B cell (primary cell): ENCODE data around the gene KRT77. TPM values are rescaled to one million over a fixed set of nuclear protein-coding genes. Genes with fewer than 3 reads are reported as not detected.

Source experiments
- ATAC-seq: fragments of 200-7000 bp; cut with Tn5 transposase; one replicate; pipeline ENCODE4 v1.10.0; 2021; ENCODE audit warnings: low read depth, mild to moderate bottlenecking, moderate number of reproducible peaks, moderate library complexity
- CTCF ChIA-PET: fragments of 350-600 bp; sonication (Branson Sonifier 250); formaldehyde crosslinking; loops from one replicate; lab custom pipeline; 2021; ENCODE audit warnings: antibody characterized with exemption, inconsistent platforms; lab: Charles Lee
- POLR2A ChIA-PET: fragments of 350-600 bp; sonication (Branson Sonifier 250); formaldehyde crosslinking; loops from one replicate; lab custom pipeline; 2021; ENCODE audit warnings: antibody characterized with exemption; lab: Charles Lee
- DNase-seq: peaks from one replicate; pipeline ENCODE4 v3.0.0; 2013
- H2AFZ ChIP-seq: 2 replicates; pipeline ENCODE4 v1.6.1; 2012; ENCODE audit warnings: mild to moderate bottlenecking, low read depth, low read length; ENCODE audit not compliant: insufficient read depth, poor library complexity, severe bottlenecking
- H3K27ac ChIP-seq, 2 donors: 1 replicate in 1 of 2; 2 replicates in 1 of 2; pipeline ENCODE4 v1.5.1; 2012 to 2013; ENCODE audit warnings: low read length in 2 of 2, mild to moderate bottlenecking in 2 of 2, moderate library complexity in 1 of 2
- H3K27me3 ChIP-seq, 4 experiments: fragments of 200-600 bp in 1 of 4; sonication (generic) in 1 of 4; replicated peaks in 1 of 4; 1 replicate in 2 of 4; 2 replicates in 2 of 4; pipeline versions ENCODE4 v1.6.1 to v1.7.0; 2013 to 2016; ENCODE audit warnings: low read length in 3 of 4, mild to moderate bottlenecking in 2 of 4, mixed read lengths in 1 of 4, moderate library complexity in 1 of 4; ENCODE audit not compliant: insufficient read depth in 4 of 4, control insufficient read depth in 3 of 4; ENCODE audit errors: control extremely low read depth in 1 of 4
- H3K36me3 ChIP-seq, 2 experiments: replicated peaks in 1 of 2; 1 replicate in 1 of 2; 2 replicates in 1 of 2; pipeline versions ENCODE4 v1.6.1 to v1.7.1; 2013; ENCODE audit warnings: low read length in 1 of 2; ENCODE audit not compliant: insufficient read depth in 2 of 2, control insufficient read depth in 1 of 2; ENCODE audit errors: control extremely low read depth in 1 of 2, extremely low read depth in 1 of 2
- H3K4me1 ChIP-seq, 2 donors: fragments of 200-600 bp in 1 of 2; sonication (generic) in 1 of 2; 1 replicate in 1 of 2; 2 replicates in 1 of 2; pipeline versions ENCODE4 v1.5.1 to v1.6.1; 2013 to 2017; ENCODE audit warnings: low read length in 2 of 2; ENCODE audit not compliant: control insufficient read depth in 2 of 2, insufficient read depth in 2 of 2
- H3K4me2 ChIP-seq: replicated peaks from 2 replicates; pipeline ENCODE3; 2012; ENCODE audit warnings: mild to moderate bottlenecking, low read depth, low read length; ENCODE audit not compliant: poor library complexity, severe bottlenecking
- H3K4me3 ChIP-seq, 5 experiments: fragments of 200-600 bp in 1 of 5; sonication (generic) in 1 of 5; 1 replicate in 3 of 5; 2 replicates in 2 of 5; pipeline versions ENCODE4 v1.5.1 to v1.7.0; 2011 to 2016; ENCODE audit warnings: low read length in 4 of 5, mild to moderate bottlenecking in 4 of 5, low read depth in 2 of 5, control low read depth in 1 of 5, moderate library complexity in 1 of 5; ENCODE audit not compliant: insufficient read depth in 1 of 5; ENCODE audit errors: control extremely low read depth in 1 of 5, extremely low read depth in 1 of 5
- H3K79me2 ChIP-seq: fragments of 200-600 bp; sonication (generic); one replicate; pipeline ENCODE4 v1.6.0; 2016; ENCODE audit warnings: low read length; ENCODE audit not compliant: control insufficient read depth, insufficient read depth
- H3K9ac ChIP-seq: fragments of 200-600 bp; sonication (generic); 2 replicates; pipeline ENCODE4 v1.6.1; 2017; ENCODE audit warnings: mild to moderate bottlenecking, low read length, moderate library complexity
- H3K9me3 ChIP-seq, 3 donors: one replicate each; pipeline versions ENCODE4 v1.6.1 to v1.7.1; 2013; ENCODE audit warnings: low read length in 2 of 3; ENCODE audit not compliant: control insufficient read depth in 2 of 3, insufficient read depth in 1 of 3; ENCODE audit errors: control extremely low read depth in 1 of 3
- H4K20me1 ChIP-seq: 2 replicates; pipeline ENCODE4 v1.6.0; 2012; ENCODE audit warnings: mild to moderate bottlenecking, low read length; ENCODE audit not compliant: insufficient read depth, control insufficient read depth, poor library complexity, severe bottlenecking
- H3K27ac Mint-ChIP-seq: one replicate; pipeline ENCODE4 v1.8.0; 2021; ENCODE audit warnings: mixed read lengths
- H3K27me3 Mint-ChIP-seq: one replicate; pipeline ENCODE4 v1.8.0; 2021; ENCODE audit warnings: mixed read lengths
- H3K4me1 Mint-ChIP-seq: one replicate; pipeline ENCODE4 v1.8.0; 2021; ENCODE audit warnings: mixed read lengths
- H3K4me3 Mint-ChIP-seq: one replicate; pipeline ENCODE4 v1.8.0; 2021; ENCODE audit warnings: mixed read lengths
- H3K9me3 Mint-ChIP-seq: one replicate; pipeline ENCODE4 v1.8.0; 2022; ENCODE audit warnings: mixed read lengths; ENCODE audit not compliant: insufficient read depth
- EZH2 ChIP-seq: IDR thresholded peaks from 2 replicates; pipeline ENCODE4 v1.6.1; 2012; ENCODE audit warnings: borderline replicate concordance, low read depth, mild to moderate bottlenecking, moderate library complexity, low read length; ENCODE audit not compliant: insufficient read depth, poor library complexity, severe bottlenecking
- WGBS: methylation state at CpG from one replicate; pipeline ENCODE4 v1.1.5; 2013; ENCODE audit warnings: missing lambda C conversion rate; ENCODE audit not compliant: insufficient coverage; 5-methylcytosine and 5-hydroxymethylcytosine counted together
- intact Hi-C: fragments of 100-400 bp; cut with micrococcal nuclease; formaldehyde crosslinking; loops from one replicate; pipeline ENCODE4 v1.10.0; 2022
- polyA plus RNA-seq: library from polyadenylated mRNA; depleted of rRNA; stranded (reverse); fragments of >200 nt; gene quantifications from 2 replicates; pipeline ENCODE4 v1.2.3, GENCODE V29; 2012
- total RNA-seq, 2 donors: library from RNA; stranded (reverse); fragments of 120-200 nt in 1 of 2; gene quantifications; 1 replicate in 1 of 2; 2 replicates in 1 of 2; pipeline versions ENCODE4 v1.2.3 to v1.2.4, GENCODE V29; 2013 to 2022
- TF ChIP-seq, protein P1 (sequence below): fragments of 200-600 bp; IDR thresholded peaks from one replicate; pipeline ENCODE4 v1.8.0; 2022; ENCODE audit warnings: antibody characterized with exemption, mild to moderate bottlenecking

The KRT77 gene
- total and polyA plus RNA-seq, 2 donors (not counting 1 experiment from before 2014, with no cell fraction given), result not detected

DNA sequence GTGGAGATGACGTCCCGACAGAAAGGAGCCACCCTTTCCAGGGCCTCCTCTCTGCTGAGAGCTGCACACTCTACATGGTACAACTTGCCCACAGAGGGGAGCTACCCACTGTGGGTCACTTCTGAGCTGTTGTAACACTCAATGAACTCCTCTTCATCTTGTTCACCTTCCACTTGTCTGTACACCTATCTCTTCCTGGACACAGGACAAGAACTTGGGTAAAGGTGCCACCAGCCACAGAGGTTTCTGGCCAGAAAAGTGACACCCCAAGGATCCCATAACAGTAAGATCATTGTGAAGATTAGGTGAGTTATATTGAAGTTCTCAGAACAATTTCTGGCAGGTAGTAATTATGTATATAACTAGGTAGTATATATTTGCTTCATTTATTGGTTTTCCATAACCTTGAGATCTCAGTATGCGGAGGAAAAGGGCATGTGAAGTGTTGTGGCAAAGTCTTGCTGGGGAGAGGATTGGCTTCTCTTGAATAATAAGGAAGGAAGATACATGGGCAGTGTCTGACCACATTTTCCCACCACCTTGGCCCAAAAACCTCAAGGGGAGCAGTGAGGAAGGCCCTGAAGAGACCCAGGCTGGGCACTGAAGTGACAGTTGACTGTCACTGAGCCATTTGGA is 39.6 kb upstream of the KRT77 start:
- Mint-ChIP-seq H3K27me3 (peaks cover 38% of the 10 kb centered on the region), H3K27ac (no peak overlapping the region), H3K9me3 (no peaks in the 10 kb centered on the region), H3K4me3 (no peak overlapping the region), H3K4me1 (no peaks in the 10 kb centered on the region)
- ATAC-seq (no peak), DNase-seq (no peak)
- no peak overlapping the region for H3K27ac ChIP-seq
- H3K36me3 ChIP-seq, result no peaks in the 10 kb centered on the region
- H3K4me3 ChIP-seq, result no peak overlapping the region
- ChIA-PET POLR2A (no interaction called here), CTCF (no interaction called here)
- no peaks in the 10 kb centered on the region for H3K4me1 ChIP-seq
- H3K9me3 ChIP-seq, result peaks cover 0 to 10% (median 0%) of the 10 kb centered on the region in 3 donors
- H2AFZ ChIP-seq, result no peak overlapping the region
- intact Hi-C loops, result no loop called here
- H3K27me3 ChIP-seq, result peaks cover 0 to 10% (median 0%) of the 10 kb centered on the region in 4 experiments
- WGBS, result 83% methylated on average over 2 of the region's 3 CpGs
- H3K9ac ChIP-seq, result no peak overlapping the region
- H4K20me1 ChIP-seq, result no peaks in the 10 kb centered on the region
- TF ChIP-seq, protein P1, sequence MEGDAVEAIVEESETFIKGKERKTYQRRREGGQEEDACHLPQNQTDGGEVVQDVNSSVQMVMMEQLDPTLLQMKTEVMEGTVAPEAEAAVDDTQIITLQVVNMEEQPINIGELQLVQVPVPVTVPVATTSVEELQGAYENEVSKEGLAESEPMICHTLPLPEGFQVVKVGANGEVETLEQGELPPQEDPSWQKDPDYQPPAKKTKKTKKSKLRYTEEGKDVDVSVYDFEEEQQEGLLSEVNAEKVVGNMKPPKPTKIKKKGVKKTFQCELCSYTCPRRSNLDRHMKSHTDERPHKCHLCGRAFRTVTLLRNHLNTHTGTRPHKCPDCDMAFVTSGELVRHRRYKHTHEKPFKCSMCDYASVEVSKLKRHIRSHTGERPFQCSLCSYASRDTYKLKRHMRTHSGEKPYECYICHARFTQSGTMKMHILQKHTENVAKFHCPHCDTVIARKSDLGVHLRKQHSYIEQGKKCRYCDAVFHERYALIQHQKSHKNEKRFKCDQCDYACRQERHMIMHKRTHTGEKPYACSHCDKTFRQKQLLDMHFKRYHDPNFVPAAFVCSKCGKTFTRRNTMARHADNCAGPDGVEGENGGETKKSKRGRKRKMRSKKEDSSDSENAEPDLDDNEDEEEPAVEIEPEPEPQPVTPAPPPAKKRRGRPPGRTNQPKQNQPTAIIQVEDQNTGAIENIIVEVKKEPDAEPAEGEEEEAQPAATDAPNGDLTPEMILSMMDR, result no peak
- TF ChIP-seq EZH2, result no peak
- no peak overlapping the region for H3K4me2 ChIP-seq
- no peaks in the 10 kb centered on the region for H3K79me2 ChIP-seq

DNA sequence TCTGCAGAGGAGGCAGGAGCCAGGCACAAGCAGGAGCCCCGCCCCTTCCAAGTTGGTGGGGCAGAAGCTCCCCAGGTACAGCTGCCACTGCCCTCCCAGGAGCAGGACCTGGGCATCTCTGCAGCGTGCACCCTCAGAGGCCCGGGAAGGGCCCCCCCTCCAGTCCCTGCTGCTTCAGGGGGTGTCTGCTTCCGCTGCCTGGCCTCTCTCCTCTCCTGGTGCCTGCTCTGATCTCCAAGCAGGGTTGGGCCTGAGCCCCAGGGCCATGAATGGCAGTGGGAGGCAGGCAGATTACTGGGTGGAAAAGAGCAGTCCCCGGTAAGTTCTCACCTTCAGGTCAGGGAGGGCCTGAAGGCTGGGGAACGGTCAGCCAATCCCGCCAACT is 38.9 kb upstream of the KRT77 start:
- Mint-ChIP-seq H3K27ac (no peak overlapping the region), H3K9me3 (no peaks in the 10 kb centered on the region), H3K27me3 (peaks cover 38% of the 10 kb centered on the region), H3K4me1 (no peaks in the 10 kb centered on the region), H3K4me3 (no peak overlapping the region)
- Histone ChIP-seq H3K79me2 (no peaks in the 10 kb centered on the region), H3K4me3 (no peak overlapping the region), H3K27ac (no peak overlapping the region), H3K4me2 (no peak overlapping the region), H3K9ac (no peak overlapping the region), H3K36me3 (no peaks in the 10 kb centered on the region), H3K4me1 (no peaks in the 10 kb centered on the region), H3K27me3 (peaks cover 0 to 10% (median 0%) of the 10 kb centered on the region in 4 experiments), H4K20me1 (no peaks in the 10 kb centered on the region), H2AFZ (no peak overlapping the region), H3K9me3 (peaks cover 0 to 10% (median 0%) of the 10 kb centered on the region in 3 donors)
- no peak for ATAC-seq
- CTCF ChIA-PET, result no interaction called here
- no peak for DNase-seq
- intact Hi-C loops, result no loop called here
- 78% methylated on average over 5 of the region's 7 CpGs for WGBS
- POLR2A ChIA-PET, result no interaction called here
- TF ChIP-seq, protein P1, result no peak
